GM12878 (cell line): ENCODE data around the gene HUS1B. TPM values are rescaled to one million over a fixed set of nuclear protein-coding genes. Genes with fewer than 3 reads are reported as not detected.

Experiments used
- ATAC-seq: fragments of 200-7000 bp; cut with Tn5 transposase; 3 replicates; pipeline ENCODE4 v1.9.1; 2020; ENCODE audit warnings: mild to moderate bottlenecking, moderate library complexity
- BruUV-seq: library from RNA; stranded (reverse); fragments of 400-500 nt; replicated peaks from 2 replicates; lab custom pipeline; 2021; lab: Mats Ljungman, UMichigan
- CTCF ChIA-PET: fragments of 300-600 bp; sonication (Branson Sonifier 250); formaldehyde crosslinking; extraction: SDS; loops from one replicate; lab custom pipeline; 2021; ENCODE audit warnings: inconsistent platforms; lab: Yijun Ruan, JAX
- POLR2A ChIA-PET: fragments of 350-600 bp; formaldehyde crosslinking; extraction: SDS; loops from one replicate; lab custom pipeline; 2021; ENCODE audit warnings: inconsistent platforms; lab: Charles Lee
- RAD21 ChIA-PET: fragments of 300-600 bp; sonication (Branson Sonifier 250); formaldehyde crosslinking; loops from one replicate; lab custom pipeline; 2023; ENCODE audit warnings: antibody characterized with exemption; ENCODE audit not compliant: unreplicated experiment; lab: Charles Lee
- SMC1A ChIA-PET: fragments of 300-600 bp; sonication (Branson Sonifier 250); formaldehyde crosslinking; loops from one replicate; lab custom pipeline; 2023; ENCODE audit not compliant: unreplicated experiment, uncharacterized antibody; lab: Charles Lee
- DNase-seq: peaks from one replicate; pipeline ENCODE4 v3.0.0-alpha.2; 2011; ENCODE audit warnings: low read depth, low spot score
- FAIRE-seq: peaks from 3 replicates; lab custom pipeline; 2011; peaks lifted over from hg19 to GRCh38; lab: Jason Lieb, UNC
- H2AFZ ChIP-seq: 2 replicates; pipeline ENCODE4 v1.6.0; 2011; ENCODE audit warnings: low read depth, low read length, control low read depth; ENCODE audit not compliant: control insufficient read depth
- H3K27ac ChIP-seq: 2 replicates; pipeline ENCODE4 v1.5.1; 2011; ENCODE audit warnings: control low read depth; ENCODE audit not compliant: control insufficient read depth, insufficient read depth
- H3K27me3 ChIP-seq, 2 experiments: replicated peaks in 1 of 2; 2 replicates each; pipeline versions ENCODE4 v1.6.0 to v1.6.1; 2011; ENCODE audit warnings: low read length in 1 of 2; ENCODE audit not compliant: control insufficient read depth in 2 of 2, insufficient read depth in 2 of 2
- H3K36me3 ChIP-seq, 2 experiments: 2 replicates each; pipeline ENCODE4 v1.5.1; 2011; ENCODE audit warnings: low read length in 1 of 2; ENCODE audit not compliant: control insufficient read depth in 2 of 2, insufficient read depth in 2 of 2
- H3K4me1 ChIP-seq: 2 replicates; pipeline ENCODE4 v1.6.1; 2011; ENCODE audit warnings: mild to moderate bottlenecking, low read length, moderate library complexity, mixed read lengths; ENCODE audit not compliant: control insufficient read depth, insufficient read depth
- H3K4me2 ChIP-seq: 2 replicates; pipeline ENCODE4 v1.6.0; 2011; ENCODE audit warnings: control low read depth; ENCODE audit not compliant: control insufficient read depth, insufficient read depth
- H3K4me3 ChIP-seq: fragments of 200-600 bp; sonication (generic); 2 replicates; pipeline ENCODE4 v1.5.1; 2016
- H3K79me2 ChIP-seq: 2 replicates; pipeline ENCODE4 v1.6.0; 2011; ENCODE audit warnings: low read length; ENCODE audit not compliant: control insufficient read depth, insufficient read depth
- H3K9ac ChIP-seq: 2 replicates; pipeline ENCODE4 v1.8.0; 2011; ENCODE audit warnings: low read length, control low read depth, mixed read lengths; ENCODE audit not compliant: control insufficient read depth, insufficient read depth
- H3K9me3 ChIP-seq: replicated peaks from 3 replicates; pipeline ENCODE4 v1.5.1; 2011; ENCODE audit warnings: mild to moderate bottlenecking, low read length; ENCODE audit not compliant: control insufficient read depth, insufficient read depth
- H4K20me1 ChIP-seq: 2 replicates; pipeline ENCODE4 v1.6.0; 2011; ENCODE audit not compliant: control insufficient read depth, insufficient read depth
- BRCA1 ChIP-seq: IDR thresholded peaks from 2 replicates; pipeline ENCODE4 v1.6.1; 2011; ENCODE audit warnings: low read depth, low read length, improper control_type of control experiment
- ETV6 ChIP-seq, 2 experiments: fragments of 450-650 bp in 1 of 2; IDR thresholded peaks in 1 of 2; conservative IDR thresholded peaks in 1 of 2; 2 replicates each; pipeline ENCODE4 v1.6.1; 2014; ENCODE audit warnings: antibody characterized with exemption in 1 of 2, borderline replicate concordance in 1 of 2, low read depth in 1 of 2, mild to moderate bottlenecking in 1 of 2, moderate library complexity in 1 of 2
- FOS ChIP-seq: IDR thresholded peaks from 3 replicates; pipeline ENCODE4 v1.6.1; 2011; ENCODE audit warnings: borderline replicate concordance; ENCODE audit not compliant: insufficient read length; ENCODE audit errors: extremely low read depth
- FOXM1 ChIP-seq: IDR thresholded peaks from 2 replicates; pipeline ENCODE4 v1.6.1; 2012; ENCODE audit warnings: low read depth, mild to moderate bottlenecking, inconsistent platforms, low read length, moderate library complexity
- IKZF2 ChIP-seq, 2 experiments: fragments of 450-650 bp; IDR thresholded peaks; 2 replicates each; pipeline ENCODE4 v1.6.1; 2017; ENCODE audit warnings: mild to moderate bottlenecking in 2 of 2, moderate library complexity in 2 of 2
- MYB ChIP-seq: fragments of 150-350 bp; IDR thresholded peaks from 2 replicates; pipeline ENCODE4 v1.6.1; 2014; ENCODE audit warnings: mild to moderate bottlenecking, low read depth, low read length, borderline replicate concordance
- SMC3 ChIP-seq: IDR thresholded peaks from 2 replicates; pipeline ENCODE4 v1.6.1; 2011; ENCODE audit warnings: low read length, improper control_type of control experiment, borderline replicate concordance
- TBL1XR1 ChIP-seq: IDR thresholded peaks from 2 replicates; pipeline ENCODE4 v1.6.1; 2012; ENCODE audit warnings: low read depth, low read length, improper control_type of control experiment
- TCF12 ChIP-seq: IDR thresholded peaks from 2 replicates; pipeline ENCODE4 v1.6.1; 2011; ENCODE audit warnings: low read depth, mild to moderate bottlenecking, low read length
- WGBS: methylation state at CpG from one replicate; pipeline ENCODE4 v1.1.6; 2016; ENCODE audit warnings: low lambda C conversion rate; ENCODE audit not compliant: insufficient replicate concordance, insufficient coverage; ENCODE audit errors: missing lambda C conversion rate; 5-methylcytosine and 5-hydroxymethylcytosine counted together
- in situ Hi-C: fragments of 300-500 bp; cut with MboI; formaldehyde crosslinking; loops from 9 replicates; pipeline ENCODE4 v1.14.3; 2018; ENCODE audit warnings: mixed read lengths
- intact Hi-C: fragments of 100-400 bp; cut with micrococcal nuclease; formaldehyde crosslinking; loops from one replicate; pipeline ENCODE4 v1.14.2; 2022; ENCODE audit not compliant: unreplicated experiment
- polyA plus RNA-seq, 11 experiments: library from polyadenylated mRNA; depleted of rRNA in 4 of 11; unstranded in 6 of 11; stranded (reverse) in 5 of 11; fragments of >200 nt; fragmentation: Nextera tagmentation in 4 of 11; fragmentation: Illumina TruSeq in 1 of 11; extraction: Ambion mirVana in 4 of 11; extraction: Trizol in 1 of 11; gene quantifications; 1 replicate in 1 of 11; 2 replicates in 10 of 11; pipeline versions ENCODE4 v1.2.1 to v1.2.3, GENCODE V29; 2011 to 2016; ENCODE audit warnings: inconsistent platforms in 2 of 11, missing spikeins in 2 of 11, low read depth in 1 of 11
- total RNA-seq, 4 experiments: library from RNA; depleted of rRNA in 3 of 4; stranded (reverse); fragments of >200 nt in 3 of 4; fragmentation: Illumina TruSeq in 1 of 4; extraction: Trizol in 1 of 4; gene quantifications; 2 replicates each; pipeline versions ENCODE4 v1.2.1 to v1.2.3, GENCODE V29; 2013 to 2021
- TF ChIP-seq, protein P1 (sequence below): IDR thresholded peaks from 2 replicates; pipeline ENCODE4 v1.6.1; 2012; ENCODE audit warnings: improper control_type of control experiment, low read depth, low read length; ENCODE audit not compliant: insufficient replicate concordance
- TF ChIP-seq, protein P2 (sequence below): fragments of 150-350 bp; IDR thresholded peaks from 2 replicates; pipeline ENCODE4 v1.6.1; 2014; ENCODE audit warnings: mild to moderate bottlenecking, low read depth, low read length
- TF ChIP-seq, protein P3 (sequence below): IDR thresholded peaks from 2 replicates; pipeline ENCODE4 v1.6.1; 2011; ENCODE audit warnings: low read depth, low read length, improper control_type of control experiment, borderline replicate concordance

Gene HUS1B
- total and polyA plus RNA-seq, 10 of the 15 experiments (the other 5 are each of a cell fraction or from before 2014, with no cell fraction given), result 0.11 to 1.3 (median 0.68) TPM; not detected in 3

DNA sequence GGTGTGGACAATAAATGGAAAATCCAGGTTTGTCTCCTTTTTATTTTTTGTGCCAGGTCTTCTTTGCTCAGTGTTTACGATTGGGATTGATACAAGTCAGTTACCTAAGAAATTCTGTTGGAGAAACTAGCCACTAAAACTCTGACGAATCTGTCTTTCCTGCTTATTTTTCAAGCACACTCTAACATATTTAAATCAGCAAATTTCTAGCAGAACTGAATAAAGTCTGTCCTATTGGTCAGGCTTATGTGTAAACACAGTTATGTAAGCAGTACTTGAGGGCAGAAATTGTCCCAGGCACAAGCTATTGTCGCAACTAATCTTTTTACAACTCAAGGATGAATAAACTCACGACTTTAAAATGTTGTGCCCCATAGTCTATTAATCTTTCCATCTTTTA, 48.1 kb upstream of the HUS1B start:
- no peak overlapping the region for H3K27ac ChIP-seq
- H2AFZ ChIP-seq, result no peak overlapping the region
- WGBS, result 47% methylated on average over 4 of the region's 4 CpGs
- ChIA-PET RAD21 (interaction anchor here (1.0 kb wide), 1 partner anchor 16 kb away, joined by 3 read pairs; no protein-coding TSS in a partner anchor), CTCF (interaction anchor here (1.2 to 1.4 kb wide), 3 partner anchors 12 to 17 kb away, joined by 4 to 5 read pairs (median 5); partner anchors contain the start of gene EXOC2), SMC1A (interaction anchor here (1.9 kb wide), 1 partner anchor 12 kb away, joined by 5 read pairs; the partner anchor contains the start of gene EXOC2), POLR2A (no interaction called here)
- H3K27me3 ChIP-seq, result no peaks in the 10 kb centered on the region; a peak in 1 of 4 replicates
- H3K36me3 ChIP-seq, result no peaks in the 10 kb centered on the region
- no peak overlapping the region for H3K4me2 ChIP-seq
- intact Hi-C loops (no loop called here), in situ Hi-C loops (no loop called here)
- H3K4me3 ChIP-seq, result no peak overlapping the region
- DNase-seq (no peak), FAIRE-seq (no peak), ATAC-seq (no peak)
- no peaks in the 10 kb centered on the region for H3K9me3 ChIP-seq
- no peaks in the 10 kb centered on the region for H3K4me1 ChIP-seq
- BruUV-seq, result no TSS peak
- no peaks in the 10 kb centered on the region for H4K20me1 ChIP-seq
- H3K79me2 ChIP-seq, result no peaks in the 10 kb centered on the region
- TF ChIP-seq IKZF2 (IDR thresholded peaks at IDR 0.05) (no peak), ETV6 (conservative IDR thresholded peaks at IDR 0.05 in 1 of 2, IDR thresholded peaks at IDR 0.05 in 1 of 2; ENCODE audit: borderline replicate concordance in 1 of 2, low read depth in 1 of 2) (no peak), BRCA1 (no peak), MYB (no peak), SMC3 (no peak), TBL1XR1 (no peak), TCF12 (no peak), FOS (no peak), FOXM1 (no peak)
- TF ChIP-seq, protein P1, sequence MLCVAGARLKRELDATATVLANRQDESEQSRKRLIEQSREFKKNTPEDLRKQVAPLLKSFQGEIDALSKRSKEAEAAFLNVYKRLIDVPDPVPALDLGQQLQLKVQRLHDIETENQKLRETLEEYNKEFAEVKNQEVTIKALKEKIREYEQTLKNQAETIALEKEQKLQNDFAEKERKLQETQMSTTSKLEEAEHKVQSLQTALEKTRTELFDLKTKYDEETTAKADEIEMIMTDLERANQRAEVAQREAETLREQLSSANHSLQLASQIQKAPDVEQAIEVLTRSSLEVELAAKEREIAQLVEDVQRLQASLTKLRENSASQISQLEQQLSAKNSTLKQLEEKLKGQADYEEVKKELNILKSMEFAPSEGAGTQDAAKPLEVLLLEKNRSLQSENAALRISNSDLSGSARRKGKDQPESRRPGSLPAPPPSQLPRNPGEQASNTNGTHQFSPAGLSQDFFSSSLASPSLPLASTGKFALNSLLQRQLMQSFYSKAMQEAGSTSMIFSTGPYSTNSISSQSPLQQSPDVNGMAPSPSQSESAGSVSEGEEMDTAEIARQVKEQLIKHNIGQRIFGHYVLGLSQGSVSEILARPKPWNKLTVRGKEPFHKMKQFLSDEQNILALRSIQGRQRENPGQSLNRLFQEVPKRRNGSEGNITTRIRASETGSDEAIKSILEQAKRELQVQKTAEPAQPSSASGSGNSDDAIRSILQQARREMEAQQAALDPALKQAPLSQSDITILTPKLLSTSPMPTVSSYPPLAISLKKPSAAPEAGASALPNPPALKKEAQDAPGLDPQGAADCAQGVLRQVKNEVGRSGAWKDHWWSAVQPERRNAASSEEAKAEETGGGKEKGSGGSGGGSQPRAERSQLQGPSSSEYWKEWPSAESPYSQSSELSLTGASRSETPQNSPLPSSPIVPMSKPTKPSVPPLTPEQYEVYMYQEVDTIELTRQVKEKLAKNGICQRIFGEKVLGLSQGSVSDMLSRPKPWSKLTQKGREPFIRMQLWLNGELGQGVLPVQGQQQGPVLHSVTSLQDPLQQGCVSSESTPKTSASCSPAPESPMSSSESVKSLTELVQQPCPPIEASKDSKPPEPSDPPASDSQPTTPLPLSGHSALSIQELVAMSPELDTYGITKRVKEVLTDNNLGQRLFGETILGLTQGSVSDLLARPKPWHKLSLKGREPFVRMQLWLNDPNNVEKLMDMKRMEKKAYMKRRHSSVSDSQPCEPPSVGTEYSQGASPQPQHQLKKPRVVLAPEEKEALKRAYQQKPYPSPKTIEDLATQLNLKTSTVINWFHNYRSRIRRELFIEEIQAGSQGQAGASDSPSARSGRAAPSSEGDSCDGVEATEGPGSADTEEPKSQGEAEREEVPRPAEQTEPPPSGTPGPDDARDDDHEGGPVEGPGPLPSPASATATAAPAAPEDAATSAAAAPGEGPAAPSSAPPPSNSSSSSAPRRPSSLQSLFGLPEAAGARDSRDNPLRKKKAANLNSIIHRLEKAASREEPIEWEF, result no peak
- TF ChIP-seq, protein P2, sequence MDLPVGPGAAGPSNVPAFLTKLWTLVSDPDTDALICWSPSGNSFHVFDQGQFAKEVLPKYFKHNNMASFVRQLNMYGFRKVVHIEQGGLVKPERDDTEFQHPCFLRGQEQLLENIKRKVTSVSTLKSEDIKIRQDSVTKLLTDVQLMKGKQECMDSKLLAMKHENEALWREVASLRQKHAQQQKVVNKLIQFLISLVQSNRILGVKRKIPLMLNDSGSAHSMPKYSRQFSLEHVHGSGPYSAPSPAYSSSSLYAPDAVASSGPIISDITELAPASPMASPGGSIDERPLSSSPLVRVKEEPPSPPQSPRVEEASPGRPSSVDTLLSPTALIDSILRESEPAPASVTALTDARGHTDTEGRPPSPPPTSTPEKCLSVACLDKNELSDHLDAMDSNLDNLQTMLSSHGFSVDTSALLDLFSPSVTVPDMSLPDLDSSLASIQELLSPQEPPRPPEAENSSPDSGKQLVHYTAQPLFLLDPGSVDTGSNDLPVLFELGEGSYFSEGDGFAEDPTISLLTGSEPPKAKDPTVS, result no peak
- TF ChIP-seq, protein P3, sequence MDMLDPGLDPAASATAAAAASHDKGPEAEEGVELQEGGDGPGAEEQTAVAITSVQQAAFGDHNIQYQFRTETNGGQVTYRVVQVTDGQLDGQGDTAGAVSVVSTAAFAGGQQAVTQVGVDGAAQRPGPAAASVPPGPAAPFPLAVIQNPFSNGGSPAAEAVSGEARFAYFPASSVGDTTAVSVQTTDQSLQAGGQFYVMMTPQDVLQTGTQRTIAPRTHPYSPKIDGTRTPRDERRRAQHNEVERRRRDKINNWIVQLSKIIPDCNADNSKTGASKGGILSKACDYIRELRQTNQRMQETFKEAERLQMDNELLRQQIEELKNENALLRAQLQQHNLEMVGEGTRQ, result no peak
- no peak overlapping the region for H3K9ac ChIP-seq
